WTC11 (cell line): ENCODE results near the gene MRPL2. TPM values are rescaled to one million over a fixed set of nuclear protein-coding genes. Genes with fewer than 3 reads are reported as not detected.
A peak's percentile ranks its signal among the peaks of the same experiment; 100 is the strongest.

Experiments used
- ATAC-seq: fragments of 200-7000 bp; cut with Tn5 transposase; 2 replicates; pipeline ENCODE4 v1.10.0; 2021; ENCODE audit warnings: mild to moderate bottlenecking, moderate library complexity
- CTCF ChIA-PET: fragments of 300-600 bp; sonication (Branson Sonifier 250); formaldehyde crosslinking; loops from one replicate; lab custom pipeline; 2021; ENCODE audit warnings: antibody characterized with exemption; lab: Charles Lee
- POLR2A ChIA-PET: fragments of 350-600 bp; sonication (Branson Sonifier 250); formaldehyde crosslinking; loops from one replicate; lab custom pipeline; 2021; ENCODE audit warnings: antibody characterized with exemption; lab: Charles Lee
- DNase-seq: peaks from one replicate; pipeline ENCODE4 v3.0.0; 2021; ENCODE audit warnings: low spot score
- H3K27ac Mint-ChIP-seq: 2 replicates; pipeline ENCODE4 v1.8.0; 2021; ENCODE audit warnings: mixed read lengths
- H3K27me3 Mint-ChIP-seq: 2 replicates; pipeline ENCODE4 v1.8.0; 2021; ENCODE audit warnings: low read depth, mild to moderate bottlenecking, moderate library complexity, mixed read lengths
- H3K36me3 Mint-ChIP-seq: 2 replicates; pipeline ENCODE4 v1.8.0; 2021; ENCODE audit warnings: mixed read lengths
- H3K4me1 Mint-ChIP-seq: 2 replicates; pipeline ENCODE4 v1.8.0; 2022; ENCODE audit warnings: mixed read lengths
- H3K4me3 Mint-ChIP-seq: 2 replicates; pipeline ENCODE4 v1.8.0; 2021; ENCODE audit warnings: mild to moderate bottlenecking, moderate library complexity, mixed read lengths
- H3K9me3 Mint-ChIP-seq: 2 replicates; pipeline ENCODE4 v1.8.0; 2021; ENCODE audit warnings: mixed read lengths
- ATF1 ChIP-seq: sonication (generic); formaldehyde crosslinking; IDR thresholded peaks from 2 replicates; pipeline ENCODE4 v1.8.1; 2023; ENCODE audit warnings: mild to moderate bottlenecking, moderate library complexity, missing genetic modification reagents
- CREM ChIP-seq: sonication (generic); formaldehyde crosslinking; IDR thresholded peaks from 2 replicates; pipeline ENCODE4 v1.8.1; 2022; ENCODE audit warnings: mild to moderate bottlenecking, missing genetic modification reagents, moderate library complexity
- FOXJ3 ChIP-seq: sonication (generic); formaldehyde crosslinking; IDR thresholded peaks from 2 replicates; pipeline ENCODE4 v1.9.0; 2021; ENCODE audit warnings: missing genetic modification reagents, mild to moderate bottlenecking, borderline replicate concordance
- IRF2 ChIP-seq: sonication (generic); formaldehyde crosslinking; IDR thresholded peaks from 2 replicates; pipeline ENCODE4 v1.8.0; 2022; ENCODE audit warnings: low read depth, missing genetic modification reagents, borderline replicate concordance
- MLX ChIP-seq: sonication (generic); formaldehyde crosslinking; IDR thresholded peaks from 2 replicates; pipeline ENCODE4 v1.8.1; 2023; ENCODE audit warnings: mild to moderate bottlenecking, missing genetic modification reagents, moderate library complexity
- MXD4 ChIP-seq: fragments of 250-450 bp; sonication (Bioruptor Pico); IDR thresholded peaks from 2 replicates; pipeline ENCODE4 v1.8.0; 2021; ENCODE audit warnings: mild to moderate bottlenecking, moderate library complexity, borderline replicate concordance
- NR1H2 ChIP-seq: sonication (generic); formaldehyde crosslinking; IDR thresholded peaks from 2 replicates; pipeline ENCODE4 v1.9.0; 2021; ENCODE audit warnings: mild to moderate bottlenecking, moderate library complexity, missing genetic modification reagents
- NR2C2 ChIP-seq: sonication (generic); formaldehyde crosslinking; IDR thresholded peaks from 2 replicates; pipeline ENCODE4 v1.8.0; 2022; ENCODE audit warnings: mild to moderate bottlenecking, missing genetic modification reagents
- OVOL2 ChIP-seq: fragments of 250-450 bp; sonication (Bioruptor Pico); IDR thresholded peaks from 2 replicates; pipeline ENCODE4 v1.9.0; 2021; ENCODE audit warnings: mild to moderate bottlenecking, borderline replicate concordance
- PRRX2 ChIP-seq: fragments of 250-450 bp; sonication (Bioruptor Pico); IDR thresholded peaks from 2 replicates; pipeline ENCODE4 v1.8.0; 2021; ENCODE audit warnings: mild to moderate bottlenecking
- SMAD4 ChIP-seq: sonication (generic); formaldehyde crosslinking; IDR thresholded peaks from 2 replicates; pipeline ENCODE4 v1.8.0; 2022; ENCODE audit warnings: mild to moderate bottlenecking, missing genetic modification reagents
- ZNF317 ChIP-seq: sonication (generic); formaldehyde crosslinking; IDR thresholded peaks from 2 replicates; pipeline ENCODE4 v1.8.1; 2023; ENCODE audit warnings: low read depth, mild to moderate bottlenecking, moderate library complexity, missing genetic modification reagents, borderline replicate concordance
- ZNF425 ChIP-seq: fragments of 250-450 bp; sonication (Bioruptor Pico); conservative IDR thresholded peaks from 2 replicates; pipeline ENCODE4 v1.9.0; 2021; ENCODE audit warnings: mild to moderate bottlenecking
- ZNF671 ChIP-seq: fragments of 250-450 bp; sonication (Bioruptor Pico); IDR thresholded peaks from 2 replicates; pipeline ENCODE4 v1.8.0; 2021; ENCODE audit warnings: mild to moderate bottlenecking
- total RNA-seq: library from RNA; stranded (reverse); gene quantifications from 3 replicates; pipeline ENCODE4 v1.2.3, GENCODE V29; 2021
- TF ChIP-seq, protein P1 (sequence below): fragments of 200-600 bp; IDR thresholded peaks from 2 replicates; pipeline ENCODE4 v1.8.0; 2022; ENCODE audit warnings: antibody characterized with exemption
- TF ChIP-seq, protein P2 (sequence below): sonication (generic); formaldehyde crosslinking; IDR thresholded peaks from 2 replicates; pipeline ENCODE4 v1.8.1; 2022; ENCODE audit warnings: low read depth, missing genetic modification reagents, borderline replicate concordance

MRPL2 gene
- total RNA-seq, 1 experiment from 2014 or later: 131 TPM

- no peak for TF ChIP-seq ZNF425 (CRISPR knock-in tag)
- no peak for TF ChIP-seq SMAD4
- TF ChIP-seq PRRX2 (CRISPR knock-in tag): no peak
- TF ChIP-seq MLX: no peak
- TF ChIP-seq IRF2 (CRISPR knock-in tag): no peak
Observed at GRCh38 chr6:43038727-43039126, 20.5 kb downstream of the MRPL2 start (continued).

- no peak for DNase-seq
- POLR2A ChIA-PET: no interaction called here
- no peak overlapping the region for H3K27ac Mint-ChIP-seq
Observed at GRCh38 chr6:43037706-43038105, 21.5 kb downstream of the MRPL2 start.

DNA sequence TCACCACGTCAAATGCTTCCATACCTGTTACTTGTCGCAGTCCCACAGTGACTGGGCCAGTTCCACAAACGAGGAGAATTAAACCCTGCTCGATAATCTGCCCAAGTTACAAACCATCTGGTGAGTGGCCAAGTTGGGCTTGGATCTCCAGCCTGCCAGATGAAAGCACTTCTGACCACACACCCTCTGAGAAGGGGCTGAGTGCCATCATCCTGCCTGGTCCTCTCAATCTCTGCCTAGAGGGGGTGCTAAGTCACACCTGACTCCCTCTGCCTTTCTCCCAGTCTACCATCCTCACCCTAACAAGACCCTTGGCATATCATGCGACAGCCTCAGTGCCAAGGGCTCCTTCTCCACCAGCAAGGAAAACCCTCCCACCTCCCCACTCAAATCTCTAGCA is 22.0 kb downstream of the MRPL2 start:
- no peak overlapping the region for H3K27ac Mint-ChIP-seq
- peak; percentile 65; the same call in 1 of the 2 replicates for ATAC-seq

More at GRCh38 chr6:43037706-43038105, 21.5 kb downstream of the MRPL2 start:
- H3K27me3 Mint-ChIP-seq: no peaks in the 10 kb centered on the region
- H3K4me3 Mint-ChIP-seq: no peak overlapping the region
- CTCF ChIA-PET: no interaction called here
- peaks cover 46% of the 10 kb centered on the region for H3K36me3 Mint-ChIP-seq
- TF ChIP-seq, protein P1, sequence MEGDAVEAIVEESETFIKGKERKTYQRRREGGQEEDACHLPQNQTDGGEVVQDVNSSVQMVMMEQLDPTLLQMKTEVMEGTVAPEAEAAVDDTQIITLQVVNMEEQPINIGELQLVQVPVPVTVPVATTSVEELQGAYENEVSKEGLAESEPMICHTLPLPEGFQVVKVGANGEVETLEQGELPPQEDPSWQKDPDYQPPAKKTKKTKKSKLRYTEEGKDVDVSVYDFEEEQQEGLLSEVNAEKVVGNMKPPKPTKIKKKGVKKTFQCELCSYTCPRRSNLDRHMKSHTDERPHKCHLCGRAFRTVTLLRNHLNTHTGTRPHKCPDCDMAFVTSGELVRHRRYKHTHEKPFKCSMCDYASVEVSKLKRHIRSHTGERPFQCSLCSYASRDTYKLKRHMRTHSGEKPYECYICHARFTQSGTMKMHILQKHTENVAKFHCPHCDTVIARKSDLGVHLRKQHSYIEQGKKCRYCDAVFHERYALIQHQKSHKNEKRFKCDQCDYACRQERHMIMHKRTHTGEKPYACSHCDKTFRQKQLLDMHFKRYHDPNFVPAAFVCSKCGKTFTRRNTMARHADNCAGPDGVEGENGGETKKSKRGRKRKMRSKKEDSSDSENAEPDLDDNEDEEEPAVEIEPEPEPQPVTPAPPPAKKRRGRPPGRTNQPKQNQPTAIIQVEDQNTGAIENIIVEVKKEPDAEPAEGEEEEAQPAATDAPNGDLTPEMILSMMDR: no peak
- TF ChIP-seq CREM (no peak), OVOL2 (CRISPR knock-in tag) (no peak), ZNF425 (CRISPR knock-in tag) (no peak), NR1H2 (CRISPR knock-in tag) (no peak)
- TF ChIP-seq, protein P2, sequence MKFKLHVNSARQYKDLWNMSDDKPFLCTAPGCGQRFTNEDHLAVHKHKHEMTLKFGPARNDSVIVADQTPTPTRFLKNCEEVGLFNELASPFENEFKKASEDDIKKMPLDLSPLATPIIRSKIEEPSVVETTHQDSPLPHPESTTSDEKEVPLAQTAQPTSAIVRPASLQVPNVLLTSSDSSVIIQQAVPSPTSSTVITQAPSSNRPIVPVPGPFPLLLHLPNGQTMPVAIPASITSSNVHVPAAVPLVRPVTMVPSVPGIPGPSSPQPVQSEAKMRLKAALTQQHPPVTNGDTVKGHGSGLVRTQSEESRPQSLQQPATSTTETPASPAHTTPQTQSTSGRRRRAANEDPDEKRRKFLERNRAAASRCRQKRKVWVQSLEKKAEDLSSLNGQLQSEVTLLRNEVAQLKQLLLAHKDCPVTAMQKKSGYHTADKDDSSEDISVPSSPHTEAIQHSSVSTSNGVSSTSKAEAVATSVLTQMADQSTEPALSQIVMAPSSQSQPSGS (CRISPR knock-in tag): no peak
- H3K9me3 Mint-ChIP-seq: no peaks in the 10 kb centered on the region
- ATAC-seq: no peak
- H3K4me1 Mint-ChIP-seq: no peaks in the 10 kb centered on the region

More for the DNA sequence above, 22.0 kb downstream of the MRPL2 start:
- TF ChIP-seq NR2C2 (CRISPR knock-in tag): no peak
- no peak for TF ChIP-seq MXD4
- TF ChIP-seq MLX: no peak
- no peak for TF ChIP-seq ZNF671 (CRISPR knock-in tag)
- no peak for TF ChIP-seq OVOL2 (CRISPR knock-in tag)
- no peak for TF ChIP-seq ZNF317 (CRISPR knock-in tag)
- TF ChIP-seq ATF1 (CRISPR knock-in tag): no peak
- no peak for TF ChIP-seq FOXJ3 (CRISPR knock-in tag)
- TF ChIP-seq, protein P2 (CRISPR knock-in tag): no peak
- no peaks in the 10 kb centered on the region for H3K9me3 Mint-ChIP-seq
- H3K36me3 Mint-ChIP-seq: peaks cover 44% of the 10 kb centered on the region
- DNase-seq: no peak
- H3K4me1 Mint-ChIP-seq: no peaks in the 10 kb centered on the region
- H3K27me3 Mint-ChIP-seq: no peaks in the 10 kb centered on the region
- no peak overlapping the region for H3K4me3 Mint-ChIP-seq
- ChIA-PET CTCF (interaction anchor here (0.5 kb wide), 1 partner anchor 155 kb away, joined by 4 read pairs; no protein-coding TSS in a partner anchor), POLR2A (no interaction called here)
